Fibroblast of lung (primary cell): ENCODE data around the gene TTLL3. TPM values are rescaled to one million over a fixed set of nuclear protein-coding genes. Genes with fewer than 3 reads are reported as not detected.
"Not testable (repeated sequence)": the region's sequence is repeated elsewhere in the genome, so short reads cannot be mapped to it uniquely, and the experiment has no call there.

ENCODE experiments used
- DNase-seq, 2 donors: peaks; one replicate each; pipeline versions ENCODE4 v3.0.0 to v3.0.0-alpha.2; 2010; ENCODE audit warnings: low read depth in 2 of 2
- H2AFZ ChIP-seq: 2 replicates; pipeline ENCODE4 v1.5.1; 2012; ENCODE audit warnings: low read length, control low read depth, inconsistent platforms
- H3K27ac ChIP-seq: 2 replicates; pipeline ENCODE4 v1.5.1; 2011; ENCODE audit warnings: low read length, control low read depth; ENCODE audit not compliant: insufficient read depth
- H3K27me3 ChIP-seq: 2 replicates; pipeline ENCODE4 v1.5.1; 2011; ENCODE audit warnings: mild to moderate bottlenecking, low read length; ENCODE audit not compliant: control insufficient read depth, insufficient read depth
- H3K36me3 ChIP-seq: 2 replicates; pipeline ENCODE4 v1.5.1; 2011; ENCODE audit warnings: low read length; ENCODE audit not compliant: control insufficient read depth, insufficient read depth
- H3K4me1 ChIP-seq: 2 replicates; pipeline ENCODE4 v1.5.1; 2011; ENCODE audit warnings: low read length; ENCODE audit not compliant: control insufficient read depth, insufficient read depth; ENCODE audit errors: extremely low read depth
- H3K4me2 ChIP-seq: 2 replicates; pipeline ENCODE4 v1.5.1; 2011; ENCODE audit warnings: low read length, control low read depth; ENCODE audit not compliant: insufficient read depth; ENCODE audit errors: extremely low read depth
- H3K4me3 ChIP-seq, 4 experiments: fragments of 200-600 bp in 1 of 4; sonication (generic) in 1 of 4; replicated peaks in 1 of 4; 2 replicates each; pipeline ENCODE4 v1.5.1; 2011 to 2016; ENCODE audit warnings: low read length in 4 of 4, low read depth in 3 of 4, mild to moderate bottlenecking in 3 of 4, control low read depth in 2 of 4, inconsistent platforms in 1 of 4, mixed read lengths in 1 of 4; ENCODE audit not compliant: insufficient read depth in 1 of 4; ENCODE audit errors: control extremely low read depth in 1 of 4
- H3K79me2 ChIP-seq: 2 replicates; pipeline ENCODE4 v1.5.1; 2012; ENCODE audit warnings: mild to moderate bottlenecking, low read length, inconsistent platforms; ENCODE audit not compliant: control insufficient read depth, insufficient read depth
- H3K9ac ChIP-seq: 2 replicates; pipeline ENCODE4 v1.5.1; 2011; ENCODE audit warnings: mild to moderate bottlenecking, low read length, control low read depth; ENCODE audit not compliant: insufficient read depth
- H3K9me3 ChIP-seq: 2 replicates; pipeline ENCODE4 v1.5.1; 2012; ENCODE audit warnings: low read depth, low read length; ENCODE audit not compliant: control insufficient read depth, insufficient read depth
- H4K20me1 ChIP-seq: 2 replicates; pipeline ENCODE4 v1.5.1; 2011; ENCODE audit warnings: low read length; ENCODE audit not compliant: control insufficient read depth, insufficient read depth; ENCODE audit errors: extremely low read depth
- CTCF ChIP-seq, 2 donors: IDR thresholded peaks in 1 of 2; conservative IDR thresholded peaks in 1 of 2; 1 replicate in 1 of 2; 2 replicates in 1 of 2; pipeline ENCODE4 v1.5.1; 2011 to 2012; ENCODE audit warnings: low read length in 2 of 2, control low read depth in 1 of 2, inconsistent platforms in 1 of 2, low read depth in 1 of 2, mild to moderate bottlenecking in 1 of 2
- EZH2 ChIP-seq: IDR thresholded peaks from 2 replicates; pipeline ENCODE4 v1.5.1; 2012; ENCODE audit warnings: low read length, control low read depth, mild to moderate bottlenecking; ENCODE audit errors: missing control alignments
- polyA plus RNA-seq, 2 donors: library from polyadenylated mRNA; depleted of rRNA in 1 of 2; stranded (reverse) in 1 of 2; unstranded in 1 of 2; fragments of >200 nt; gene quantifications; 2 replicates each; pipeline ENCODE4 v1.2.1, GENCODE V29; 2011 to 2012; ENCODE audit warnings: missing spikeins in 1 of 2
- total RNA-seq: library from RNA; depleted of rRNA; stranded (reverse); fragments of >200 nt; gene quantifications from 2 replicates; pipeline ENCODE4 v1.2.1, GENCODE V29; 2014

The TTLL3 gene
- total and polyA plus RNA-seq, 2 donors (not counting 1 experiment from before 2014, with no cell fraction given), result 14.9 to 16.1 TPM

GRCh38 chr3:9852528-9852927 lies 42.5 kb downstream of the TTLL3 start:
- Histone ChIP-seq H3K4me3 (no peak overlapping the region), H3K4me2 (no peak overlapping the region), H3K9me3 (no peaks in the 10 kb centered on the region), H3K4me1 (no peaks in the 10 kb centered on the region), H4K20me1 (no peaks in the 10 kb centered on the region), H2AFZ (no peak overlapping the region), H3K36me3 (no peaks in the 10 kb centered on the region), H3K9ac (no peak overlapping the region), H3K27ac (no peak overlapping the region), H3K27me3 (no peaks in the 10 kb centered on the region), H3K79me2 (no peaks in the 10 kb centered on the region)
- DNase-seq, result no peak
- TF ChIP-seq CTCF (conservative IDR thresholded peaks at IDR 0.05 in 1 of 2, IDR thresholded peaks at IDR 0.05 in 1 of 2; ENCODE audit: low read depth in 1 of 2, low read length in 2 of 2) (no peak), EZH2 (no peak)

GRCh38 chr3:9854291-9854940 lies 44.4 kb downstream of the TTLL3 start:
- not testable (repeated sequence) for H3K9ac ChIP-seq, DNase-seq, H3K4me3 ChIP-seq, H3K4me2 ChIP-seq, H3K4me1 ChIP-seq, H3K9me3 ChIP-seq, H3K36me3 ChIP-seq, H2AFZ ChIP-seq, H4K20me1 ChIP-seq, H3K27ac ChIP-seq, H3K79me2 ChIP-seq, H3K27me3 ChIP-seq

GRCh38 chr3:9855594-9855993 lies 45.5 kb downstream of the TTLL3 start:
- Histone ChIP-seq H3K27me3 (no peaks in the 10 kb centered on the region), H3K79me2 (no peaks in the 10 kb centered on the region), H3K36me3 (no peaks in the 10 kb centered on the region), H3K9me3 (no peaks in the 10 kb centered on the region), H3K27ac (no peak overlapping the region), H3K9ac (no peak overlapping the region), H3K4me1 (no peaks in the 10 kb centered on the region), H4K20me1 (no peaks in the 10 kb centered on the region), H3K4me3 (no peak overlapping the region), H3K4me2 (no peak overlapping the region), H2AFZ (no peak overlapping the region)
- DNase-seq, result no peak
- TF ChIP-seq EZH2, result no peak
- no peak for TF ChIP-seq CTCF (conservative IDR thresholded peaks at IDR 0.05 in 1 of 2, IDR thresholded peaks at IDR 0.05 in 1 of 2; ENCODE audit: low read depth in 1 of 2, low read length in 2 of 2)
